Measurements from ENCODE around the gene SEC61A1.

Gene SEC61A1

DNA sequence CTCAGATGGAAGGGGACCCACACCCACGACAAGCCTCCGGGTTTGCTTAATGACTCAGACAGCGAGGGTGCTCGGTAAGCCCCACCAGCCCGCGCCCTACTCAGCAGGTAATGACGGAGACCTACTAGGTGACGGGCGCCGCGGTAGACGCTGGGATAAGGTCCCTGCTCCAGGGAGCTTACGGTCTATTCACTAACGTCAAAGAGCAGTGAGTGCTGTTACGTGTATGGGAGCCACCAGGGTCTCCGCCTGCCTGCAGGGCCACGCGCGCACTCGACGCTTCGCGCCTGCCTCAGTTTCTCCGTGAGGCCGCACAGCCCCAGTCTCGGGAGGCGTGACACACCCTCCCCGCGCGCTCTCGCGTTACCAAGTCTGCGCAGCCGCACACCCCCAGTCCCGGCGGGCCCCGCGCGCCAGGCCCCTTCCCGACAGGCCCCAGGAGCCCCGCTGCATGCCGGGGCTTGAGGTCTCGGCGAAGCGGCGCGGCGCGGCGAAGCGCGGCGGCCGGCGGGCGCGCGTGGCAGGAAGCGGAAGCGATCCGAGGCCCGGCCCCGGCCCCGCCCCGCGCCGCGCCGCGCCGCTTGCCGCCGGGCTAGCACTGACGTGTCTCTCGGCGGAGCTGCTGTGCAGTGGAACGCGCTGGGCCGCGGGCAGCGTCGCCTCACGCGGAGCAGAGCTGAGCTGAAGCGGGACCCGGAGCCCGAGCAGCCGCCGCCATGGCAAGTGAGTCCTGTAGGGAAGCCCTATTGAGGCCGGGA, at the start of gene SEC61A1:
TSS of gene SEC61A1 (plus strand) at position 601 of the 758 bp plus-strand sequence. CDS start at position 717, 116 bp downstream.
- peak; percentile 88 to 91 for DNase-seq (ENCODE audit: low read depth in 2 of 2)

DNA sequence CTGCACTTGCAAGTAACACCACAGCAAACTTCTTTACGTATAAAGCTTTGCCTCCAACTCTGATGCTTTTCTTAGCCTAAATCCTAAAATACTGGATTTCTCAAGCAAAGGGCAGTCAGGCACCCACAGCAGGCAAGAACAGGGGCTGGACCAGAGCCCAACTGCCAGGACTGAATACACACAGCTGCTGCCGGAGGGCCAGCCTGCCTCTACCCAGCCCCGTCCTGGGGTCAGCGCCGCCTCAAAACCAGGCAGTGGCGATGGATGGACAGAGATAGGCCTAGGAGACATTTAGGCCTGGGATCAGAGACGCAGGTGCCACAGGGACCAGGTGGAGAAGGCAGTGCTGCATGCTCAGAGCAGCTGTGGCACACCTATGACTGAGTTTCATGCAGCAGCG, 47.6 kb upstream of the SEC61A1 start:
- DNase-seq (ENCODE audit: low read depth in 2 of 2): no peak

DNA sequence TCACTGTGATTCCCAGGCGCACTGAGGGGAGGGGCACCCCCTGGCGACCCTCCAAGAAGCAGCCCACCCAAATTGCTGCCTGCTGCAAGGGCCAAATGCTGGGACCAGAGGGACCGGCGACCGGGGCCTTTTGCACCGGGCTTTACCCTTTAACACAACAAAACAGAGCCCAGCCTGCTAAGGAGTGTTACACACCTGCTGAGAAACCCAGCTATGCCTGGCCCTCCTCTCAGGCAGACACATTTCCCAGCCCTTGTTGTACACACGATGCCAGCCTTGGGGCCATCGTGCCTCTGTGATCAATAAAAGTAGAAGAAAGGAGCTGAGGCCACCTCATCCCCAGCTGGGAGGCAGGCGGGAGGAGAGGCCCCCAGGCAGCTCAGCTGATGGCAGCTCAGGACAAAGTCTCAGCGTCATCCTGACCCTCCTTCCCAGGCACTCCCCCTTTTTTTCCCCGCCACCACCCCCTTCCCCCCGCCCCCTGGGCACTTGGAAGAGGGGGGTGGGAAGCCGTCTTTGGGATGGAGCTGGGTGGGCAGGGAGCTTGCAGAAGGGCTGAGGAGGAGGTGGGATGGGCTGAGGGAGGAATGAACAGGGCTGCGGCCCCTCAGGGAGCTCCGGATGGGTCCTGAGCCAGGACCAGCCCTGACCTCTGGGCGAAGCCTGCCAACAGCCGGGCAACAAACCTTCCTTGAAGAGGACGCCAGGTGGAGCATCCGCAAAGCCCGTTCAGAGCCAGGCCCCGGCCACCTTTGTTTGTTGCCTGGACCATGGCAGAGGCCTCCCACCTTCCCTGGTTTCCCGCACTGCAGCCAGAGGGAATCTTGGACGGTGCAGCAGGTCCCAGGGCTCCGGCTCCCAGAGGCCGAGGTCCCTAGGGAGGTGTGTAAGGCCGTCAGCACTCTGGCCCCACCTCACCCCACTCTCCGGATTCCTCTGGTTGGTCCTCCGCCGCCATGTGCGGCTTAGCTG, 45.9 kb upstream of the SEC61A1 start:
- DNase-seq (ENCODE audit: low read depth in 2 of 2): no peak

DNA sequence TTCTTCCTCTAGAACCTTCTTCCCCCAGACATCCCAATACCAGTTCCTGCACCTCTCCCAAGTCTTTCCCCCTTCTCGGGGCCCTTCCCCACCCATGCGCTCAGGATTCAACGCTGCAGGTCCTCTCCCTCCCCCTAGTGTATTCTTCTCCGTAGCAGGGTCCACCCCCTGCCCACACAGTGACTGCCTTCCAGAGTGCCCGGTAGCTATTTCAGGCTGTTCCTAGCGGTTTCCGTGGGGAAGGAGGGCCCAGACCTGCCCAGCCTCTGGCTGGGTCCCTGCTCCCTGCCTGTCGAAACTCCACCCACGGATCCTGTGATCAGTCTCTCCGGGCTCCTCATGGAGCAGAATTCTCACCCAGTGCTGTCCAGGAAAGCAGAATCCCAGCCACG, 45.2 kb upstream of the SEC61A1 start:
- DNase-seq (ENCODE audit: low read depth in 2 of 2): no peak

DNA sequence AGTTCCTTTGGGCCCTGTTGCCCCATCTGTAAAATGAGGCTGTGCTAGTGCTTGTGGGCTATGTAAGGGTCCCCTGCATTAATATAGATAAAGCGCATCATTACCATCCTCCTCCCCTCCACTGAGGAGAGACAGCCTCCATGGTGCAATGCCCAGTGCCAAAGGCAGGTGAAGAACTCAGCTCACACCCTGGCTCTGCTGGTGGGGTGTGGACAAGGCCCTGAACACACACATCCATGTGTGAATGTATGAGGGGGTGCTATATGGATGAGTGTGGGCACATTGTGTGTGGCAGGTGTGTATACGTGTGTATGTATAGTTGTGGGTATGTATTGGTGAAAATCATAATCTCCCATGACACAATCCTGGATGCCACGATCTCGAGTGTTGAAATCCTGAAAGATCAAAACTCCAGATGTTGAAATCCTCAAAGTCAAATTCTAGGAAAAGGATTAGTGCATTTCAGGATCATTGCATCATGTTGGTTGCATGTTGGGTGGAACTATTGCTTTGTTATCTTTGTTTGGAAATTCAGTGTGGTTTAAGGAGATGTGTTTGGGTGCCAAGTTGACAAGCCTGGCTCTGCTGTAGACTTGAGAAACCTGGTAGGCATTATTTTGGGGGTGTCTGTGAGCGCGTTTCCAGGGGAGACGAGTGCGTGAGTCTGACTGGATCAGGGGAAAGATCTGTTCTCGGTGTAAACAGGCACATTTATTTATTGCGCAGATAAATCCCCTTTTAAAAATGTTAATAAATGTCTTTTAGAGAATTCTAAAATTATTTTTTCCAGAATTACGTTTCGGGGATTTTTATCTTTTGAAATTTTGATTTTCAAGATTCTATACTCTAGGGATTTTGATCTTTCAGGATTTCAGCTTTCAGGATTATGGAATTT, 42.0 kb upstream of the SEC61A1 start:
- peak; percentile 52 to 57 for DNase-seq (ENCODE audit: low read depth in 2 of 2)

DNA sequence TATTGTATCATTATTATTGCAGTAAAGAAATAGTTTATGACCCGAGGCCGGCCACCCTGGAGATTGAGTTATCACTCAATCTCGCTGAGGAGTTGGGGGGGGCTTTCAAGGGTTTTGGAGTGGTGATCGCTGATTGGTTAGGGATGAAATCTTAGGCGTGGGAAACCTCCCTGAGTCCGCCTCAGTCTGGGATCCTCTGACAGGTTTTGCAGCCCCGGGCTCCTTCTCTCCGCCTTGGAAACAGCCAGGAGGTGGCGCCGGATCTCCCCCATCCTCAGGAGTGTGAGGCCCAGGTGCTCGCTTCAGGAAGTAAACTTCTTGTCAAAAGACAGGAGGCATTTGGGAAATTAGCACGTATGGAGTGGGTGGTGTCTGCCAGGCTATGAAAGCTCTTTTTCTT, 41.1 kb upstream of the SEC61A1 start:
- DNase-seq (ENCODE audit: low read depth in 2 of 2): no peak

DNA sequence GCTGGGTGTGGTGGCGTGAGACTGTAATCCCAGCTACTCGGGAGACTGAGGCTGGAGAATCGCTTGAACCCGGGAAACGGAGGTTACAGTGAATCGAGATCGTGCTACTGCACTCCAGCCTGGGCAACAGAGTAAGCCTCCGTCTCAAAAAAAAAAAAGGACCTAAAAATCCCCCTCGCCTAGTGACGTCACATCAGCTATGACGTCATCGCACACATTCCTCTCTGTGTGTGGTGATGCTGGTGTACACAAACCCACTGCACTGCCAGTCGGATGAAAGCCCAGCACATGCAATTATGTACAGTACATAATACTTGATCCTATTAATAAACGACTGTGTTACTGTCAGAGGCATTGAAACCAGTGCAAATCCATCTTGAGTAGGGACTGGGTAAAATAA, 40.2 kb upstream of the SEC61A1 start:
- no peak for DNase-seq (ENCODE audit: low read depth in 2 of 2)

DNA sequence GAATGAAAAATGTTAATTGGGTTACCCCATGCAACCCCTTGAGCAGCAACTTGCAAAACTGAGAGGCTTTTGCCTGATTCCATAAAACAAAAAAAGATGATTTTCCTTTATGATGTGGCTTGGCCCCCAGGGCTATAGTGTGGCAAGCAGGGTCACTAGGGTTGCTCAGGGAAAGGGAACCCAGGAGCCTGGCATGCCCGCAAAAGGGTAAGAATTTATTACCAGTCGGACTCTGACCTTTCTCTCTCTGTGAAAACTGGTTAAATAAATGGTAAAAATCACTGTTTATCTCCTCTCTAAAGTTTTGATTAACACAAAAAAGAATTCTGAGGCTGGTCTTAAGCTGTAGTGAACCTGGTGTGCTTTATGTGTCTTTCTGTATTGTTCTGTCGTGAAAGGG, 37.7 kb upstream of the SEC61A1 start:
- DNase-seq (ENCODE audit: low read depth in 2 of 2): no peak

DNA sequence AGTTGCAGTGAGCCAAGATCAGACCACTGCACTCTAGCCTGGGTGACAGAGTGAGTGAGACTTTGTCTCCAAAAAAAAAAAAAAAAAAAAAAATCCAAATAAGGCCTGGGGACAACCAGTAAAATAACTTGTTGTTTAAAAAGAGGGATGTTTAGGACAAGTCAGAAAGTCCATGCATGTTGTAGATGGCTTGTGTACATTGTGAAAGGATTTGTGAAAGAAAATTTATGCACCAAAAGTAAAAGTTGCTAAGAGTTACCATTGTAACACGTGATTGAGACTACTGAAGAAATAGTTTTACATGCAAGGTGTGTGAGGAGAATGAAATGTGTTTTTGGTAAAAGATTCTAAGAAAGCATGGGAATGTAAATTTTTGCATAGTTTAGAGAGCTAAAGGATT, 35.7 kb upstream of the SEC61A1 start:
- DNase-seq (ENCODE audit: low read depth in 2 of 2): no peak

DNA sequence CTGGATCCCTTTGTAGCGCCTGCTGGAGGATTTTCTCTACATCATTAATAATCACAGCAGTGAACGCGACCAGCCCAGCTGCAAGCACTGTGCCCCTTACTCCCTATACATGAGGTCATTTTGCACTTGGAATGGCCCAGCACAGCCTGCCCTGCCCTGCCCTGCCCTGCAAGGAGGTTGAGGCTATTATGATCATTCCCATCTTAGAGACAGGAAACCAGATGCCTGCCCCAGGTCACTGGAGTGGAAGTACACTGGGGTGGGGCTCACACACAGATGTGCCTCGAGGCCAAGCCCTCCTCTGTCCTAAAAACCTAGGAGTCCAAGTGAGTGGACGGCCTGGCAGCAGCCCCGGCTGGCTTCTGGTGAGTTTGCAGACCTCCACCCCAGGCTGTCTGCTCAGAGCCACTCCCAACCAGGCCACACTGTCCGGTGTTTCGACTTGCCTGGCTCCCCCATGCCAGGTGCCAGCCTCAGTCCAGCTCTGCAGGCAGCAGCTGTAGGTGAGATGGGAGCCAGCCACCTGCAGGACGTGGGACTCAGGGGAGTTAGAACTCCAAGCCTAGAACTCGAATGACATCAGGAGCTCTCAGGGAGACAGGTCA, 30.4 kb upstream of the SEC61A1 start:
- no peak for DNase-seq (ENCODE audit: low read depth in 2 of 2)

DNA sequence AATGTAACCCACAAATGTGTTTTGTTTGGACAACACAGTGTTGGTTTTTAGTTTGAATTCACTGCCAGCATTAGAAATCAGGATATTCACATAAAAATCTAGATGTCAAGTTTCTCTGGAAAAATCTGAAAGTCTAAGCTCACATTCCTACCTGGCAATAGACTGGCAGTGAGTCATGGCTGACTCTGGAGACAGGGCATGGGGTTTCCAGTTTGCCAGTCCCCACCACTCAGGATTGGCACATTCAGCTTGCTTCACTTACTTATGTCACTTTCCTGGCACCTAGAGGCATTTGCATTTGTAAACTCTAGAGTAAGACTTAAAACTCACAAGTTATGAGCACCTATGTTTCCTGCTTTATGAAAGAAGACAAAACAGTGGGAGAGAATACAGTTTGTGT, 19.1 kb upstream of the SEC61A1 start:
- DNase-seq (ENCODE audit: low read depth in 2 of 2): no peak

DNA sequence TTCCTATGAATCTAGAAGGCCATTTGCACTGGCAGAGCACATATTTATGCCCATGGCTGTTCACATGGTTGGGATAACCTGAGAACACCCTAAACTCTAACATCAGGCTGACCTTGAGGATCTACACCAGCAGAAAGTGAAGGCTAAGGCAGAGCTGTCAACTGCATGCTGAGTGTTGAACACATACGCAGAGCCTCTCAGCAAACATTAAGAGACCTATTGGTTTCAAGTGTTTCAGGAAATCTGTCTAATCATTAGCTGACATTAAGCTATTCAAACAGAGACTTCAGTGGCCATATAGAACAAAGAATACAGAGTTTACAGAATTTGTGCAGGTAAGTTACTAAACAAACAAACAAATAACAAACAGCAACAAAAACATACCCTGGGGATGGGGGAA, 16.1 kb upstream of the SEC61A1 start:
- no peak for DNase-seq (ENCODE audit: low read depth in 2 of 2)

DNA sequence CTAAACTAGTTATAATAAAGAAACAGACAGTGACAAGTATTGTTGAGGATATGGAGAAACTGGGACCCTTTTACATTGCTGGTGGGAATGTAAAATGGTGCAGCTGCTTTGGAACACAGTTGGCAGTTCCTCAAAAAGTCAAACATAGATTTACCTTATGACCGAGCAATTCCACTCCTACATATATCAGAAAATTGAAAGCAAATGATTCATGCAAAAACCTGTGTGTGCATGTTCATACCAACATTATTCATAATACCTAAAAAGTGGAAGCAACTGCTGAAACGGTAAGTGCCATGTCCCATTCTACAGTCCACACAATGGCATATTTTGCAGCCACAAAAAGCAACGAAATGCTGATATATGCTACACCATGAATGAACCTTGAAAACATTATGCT, 12.2 kb upstream of the SEC61A1 start:
- DNase-seq (ENCODE audit: low read depth in 2 of 2): no peak

DNA sequence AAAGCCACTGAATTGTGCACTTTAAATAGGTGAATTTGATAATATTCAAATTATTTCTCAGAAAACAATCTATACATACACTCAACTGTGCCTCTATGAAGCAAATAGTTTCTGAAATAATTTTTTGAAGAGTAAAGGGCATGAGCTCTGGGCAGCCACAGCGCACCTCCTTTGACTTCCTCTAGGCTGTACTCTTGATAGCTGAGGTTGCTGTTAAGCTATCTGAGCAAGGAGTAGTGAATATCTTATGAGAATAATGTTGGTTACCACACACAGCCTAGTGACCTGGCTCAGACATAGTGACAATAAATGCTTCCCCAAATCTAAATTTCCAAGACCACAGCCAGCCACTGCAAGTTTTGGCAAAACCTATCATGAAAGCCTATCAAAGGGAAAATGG, 11.6 kb upstream of the SEC61A1 start:
- DNase-seq (ENCODE audit: low read depth in 2 of 2): no peak

DNA sequence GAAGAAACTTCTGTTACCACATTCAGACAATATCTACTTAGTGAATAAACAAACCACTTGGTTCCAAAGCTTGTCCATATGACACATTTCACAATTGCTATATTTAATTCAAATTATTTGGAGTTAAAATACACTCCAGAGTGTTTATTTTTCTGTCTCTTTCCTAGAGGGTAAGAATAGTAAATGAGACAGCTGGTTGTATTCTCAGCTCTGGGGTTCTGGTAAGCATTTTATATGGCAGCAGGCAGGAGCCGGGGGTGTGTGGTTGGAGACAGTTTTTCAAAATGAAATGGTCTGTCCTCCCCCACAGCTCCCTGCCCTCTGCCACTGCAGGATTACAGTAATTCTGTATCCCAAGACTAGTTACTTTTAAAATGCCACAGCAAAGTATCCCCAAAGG, 10.9 kb upstream of the SEC61A1 start:
- DNase-seq (ENCODE audit: low read depth in 2 of 2): no peak

DNA sequence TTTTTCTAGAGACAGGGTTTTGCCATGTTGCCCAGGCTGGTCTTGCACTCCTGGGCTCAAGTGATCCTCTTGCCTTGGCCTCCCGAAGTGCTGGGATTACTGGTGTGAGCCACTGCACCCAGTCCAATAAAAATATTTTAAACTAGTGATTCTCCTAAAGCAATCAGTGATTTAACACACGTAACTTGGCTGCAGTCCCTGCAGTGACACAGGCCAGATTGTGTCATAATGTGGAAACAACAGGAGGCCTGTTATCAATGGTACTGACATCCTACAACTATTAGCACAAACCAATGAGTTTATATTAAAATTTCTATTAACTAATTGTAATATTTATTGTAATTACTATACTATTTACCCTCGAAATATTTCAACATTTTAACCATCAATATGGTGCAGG, 1.6 kb upstream of the SEC61A1 start:
- no peak for DNase-seq (ENCODE audit: low read depth in 2 of 2)

DNA sequence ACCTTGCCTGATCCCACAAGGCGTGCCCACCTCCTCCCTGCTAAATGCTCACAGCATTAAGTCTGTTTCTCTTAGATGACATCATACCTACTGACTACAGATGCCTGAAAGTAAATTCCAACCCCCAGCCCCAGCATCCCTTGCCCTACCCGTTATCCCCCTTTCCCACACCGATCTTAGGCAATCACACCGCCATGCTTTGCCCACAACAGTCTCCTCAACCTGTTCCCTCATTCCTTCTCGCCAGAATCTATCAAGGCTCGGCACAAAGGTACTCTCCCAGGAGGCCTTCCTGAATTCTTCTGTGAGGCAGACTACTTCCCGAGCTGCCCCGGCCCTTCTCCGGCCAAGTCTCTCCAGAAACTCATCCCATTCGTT, 789 bp upstream of the SEC61A1 start:
- no peak for DNase-seq (ENCODE audit: low read depth in 2 of 2)

DNA sequence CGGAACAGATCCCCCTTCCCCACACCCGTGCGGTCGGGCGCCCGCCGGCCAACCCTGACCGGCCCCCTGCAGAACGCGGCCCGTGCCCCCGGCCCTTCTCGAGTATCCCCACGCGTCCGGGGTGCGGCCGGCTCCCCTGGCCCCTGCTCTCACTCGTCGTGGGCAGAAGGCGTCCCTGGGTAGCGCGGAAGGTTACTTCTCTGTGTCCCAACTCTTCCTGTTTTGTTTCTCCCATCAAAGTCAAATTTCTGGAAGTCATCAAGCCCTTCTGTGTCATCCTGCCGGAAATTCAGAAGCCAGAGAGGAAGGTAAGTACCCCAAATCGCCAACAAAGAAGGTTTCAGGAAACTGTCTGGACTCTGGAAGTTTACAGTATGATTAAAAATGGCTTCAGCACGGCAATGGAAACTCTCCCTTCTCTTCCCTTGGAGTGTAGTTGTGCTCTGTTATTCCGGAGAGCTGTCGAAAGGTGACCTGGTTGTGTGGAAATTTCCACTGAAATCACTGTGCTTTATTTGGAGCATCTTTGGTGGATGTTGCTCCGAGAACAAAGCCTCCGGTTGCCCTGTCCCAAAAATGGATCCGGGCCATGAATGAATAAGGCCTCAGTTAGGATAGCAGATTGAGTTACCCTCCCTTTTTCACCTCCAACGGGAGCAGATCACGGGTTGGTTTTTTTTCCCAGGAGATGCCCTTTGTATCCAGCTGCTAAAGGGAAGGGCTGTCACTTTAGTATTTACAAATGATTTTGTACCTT, 536 bp downstream of the SEC61A1 start:
- no peak for DNase-seq (ENCODE audit: low read depth in 2 of 2)

DNA sequence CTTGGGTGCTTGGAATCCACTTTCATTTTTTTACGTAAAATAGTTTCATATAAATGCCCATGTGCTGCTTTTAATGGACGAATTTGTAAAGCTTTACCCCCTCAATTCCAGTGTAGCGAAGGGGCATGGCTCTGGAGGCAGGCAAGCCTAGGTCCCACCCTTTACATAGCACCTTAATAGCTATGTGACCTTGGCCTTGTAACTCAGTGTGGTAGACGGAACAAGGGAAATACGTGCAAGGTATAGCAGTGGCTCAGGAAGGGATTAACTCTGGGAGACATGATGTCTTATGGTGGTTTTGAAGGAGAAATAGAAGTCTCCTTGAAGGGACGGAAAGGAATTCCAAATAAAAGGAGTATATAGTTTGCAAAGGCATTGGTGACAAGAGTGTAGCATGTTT, 1.4 kb downstream of the SEC61A1 start:
- DNase-seq (ENCODE audit: low read depth in 2 of 2): no peak

DNA sequence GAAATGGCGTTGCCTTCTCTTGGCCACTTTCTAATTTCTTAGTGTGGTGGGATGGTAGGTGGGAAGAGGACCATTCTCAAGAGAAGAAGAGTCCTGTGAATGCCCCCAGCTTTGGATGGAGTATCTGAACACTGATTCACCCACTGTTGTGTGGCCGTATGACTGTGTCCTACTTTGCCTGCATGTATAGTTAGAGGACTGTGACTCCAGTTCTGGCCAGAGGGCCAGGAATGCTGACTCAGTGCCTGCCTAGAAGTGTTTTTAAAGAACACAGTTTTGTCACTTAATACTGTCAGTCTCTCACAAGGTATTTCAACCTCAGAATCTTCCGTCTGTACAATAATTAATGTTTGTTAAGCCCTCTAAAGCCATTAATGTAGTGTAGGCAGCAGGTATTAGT, 2.1 kb downstream of the SEC61A1 start:
- no peak for DNase-seq (ENCODE audit: low read depth in 2 of 2)

DNA sequence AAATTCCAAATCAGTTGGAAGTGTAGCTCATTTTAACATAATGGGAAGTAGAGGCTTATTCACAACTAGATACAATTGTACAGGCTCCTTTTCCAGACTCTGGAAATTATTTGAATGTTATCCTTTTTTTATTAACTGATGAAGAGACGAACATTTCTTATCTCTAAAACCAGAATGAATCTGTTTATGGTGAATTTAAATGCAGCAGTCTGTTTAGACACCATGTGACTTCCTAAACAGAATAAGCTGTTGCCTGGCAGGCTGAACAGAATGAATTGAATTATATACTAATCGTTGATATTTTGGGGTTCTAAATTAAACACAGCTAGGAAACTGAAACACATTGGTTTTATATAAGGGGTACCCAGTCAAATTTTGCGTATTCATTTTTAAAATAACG, 4.0 kb downstream of the SEC61A1 start:
- DNase-seq (ENCODE audit: low read depth in 2 of 2): no peak

Measured in fibroblast of skin of left biceps (primary cell).